GF-D8 (cell line): ENCODE data around the gene SLC35B1.
"Not testable (repeated sequence)": the region's sequence is repeated elsewhere in the genome, so short reads cannot be mapped to it uniquely, and the experiment has no call there.

Experiments
- DNase-seq: peaks from one replicate; lab custom pipeline; 2025; lab: John Stamatoyannopoulos, UW

SLC35B1 gene

DNA sequence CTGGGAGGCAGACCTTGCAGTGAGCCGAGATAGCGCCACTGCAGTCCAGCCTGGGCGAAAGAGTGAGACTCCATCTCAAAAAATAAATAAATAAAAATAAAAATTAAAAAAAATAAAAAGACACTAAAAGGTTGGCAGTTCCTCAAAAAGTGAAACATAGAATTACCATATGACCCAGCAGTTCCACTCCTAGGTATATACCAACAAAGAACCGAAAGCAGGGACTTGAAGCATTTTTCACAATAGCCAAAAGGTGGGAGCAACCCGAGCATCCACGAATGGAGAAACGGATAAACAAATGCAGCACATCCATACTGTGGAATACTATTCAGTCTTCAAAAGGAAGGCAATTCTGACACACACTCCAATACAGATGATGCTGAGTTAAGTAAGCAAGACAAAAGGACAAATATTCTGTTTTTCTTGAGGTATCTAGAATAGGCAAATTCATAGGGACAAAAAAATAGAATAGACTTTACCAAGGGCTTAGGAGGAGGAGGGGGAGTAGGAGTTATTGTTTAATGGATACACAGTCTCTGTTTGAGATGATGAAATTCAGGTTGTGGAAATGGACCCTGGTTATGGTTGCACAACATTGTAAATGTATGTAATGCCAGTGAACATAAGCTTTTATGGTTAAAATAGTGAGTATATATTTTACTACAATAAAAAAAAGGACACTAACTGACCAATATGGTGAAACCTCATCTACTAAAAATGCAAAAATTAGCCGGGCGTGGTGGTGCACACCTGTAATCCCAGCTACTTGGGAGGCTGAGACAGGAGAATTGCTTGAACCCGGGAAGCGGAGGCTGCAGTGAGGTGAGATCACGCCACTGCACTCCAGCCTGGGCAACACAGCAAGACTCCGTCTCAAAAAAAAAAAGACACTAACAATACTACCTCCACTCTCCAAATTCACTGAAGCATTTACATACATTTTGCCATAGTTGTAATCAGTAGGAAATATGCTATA, 27.0 kb upstream of the SLC35B1 start:
- DNase-seq = no peak

GRCh38 chr17:49731435-49731831, 23.7 kb upstream of the SLC35B1 start:
- DNase-seq = no peak

DNA sequence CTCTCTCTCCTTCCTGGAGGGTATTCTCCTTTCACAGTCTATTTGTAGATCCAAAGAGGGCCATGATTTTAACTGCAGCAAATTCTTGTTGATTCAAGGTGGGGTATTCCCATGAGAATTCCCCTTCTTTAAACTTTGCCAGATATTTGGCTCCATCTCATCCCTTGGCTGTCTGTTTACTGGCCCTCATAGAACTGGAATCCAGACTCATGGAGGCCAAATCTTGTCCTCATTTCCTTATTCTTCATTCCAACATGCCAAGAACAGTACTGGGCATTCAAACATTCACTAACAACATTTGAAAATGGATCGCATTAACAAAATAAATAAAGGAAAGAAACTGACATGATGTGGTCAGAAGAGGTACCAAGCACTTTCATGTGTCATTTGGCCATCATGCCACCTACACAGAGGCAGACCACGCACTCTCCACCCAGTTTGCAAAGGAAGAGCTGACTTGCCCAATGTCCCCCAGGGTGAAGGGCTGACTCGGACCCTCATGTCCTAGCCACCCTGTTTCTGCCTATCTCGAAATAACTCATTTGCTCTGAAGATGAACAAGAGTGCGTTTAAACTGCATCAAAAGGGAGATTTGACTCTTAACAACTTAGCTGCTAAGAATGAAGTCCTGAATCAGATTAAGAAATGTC, 23.1 kb upstream of the SLC35B1 start:
- DNase-seq = no peak

DNA sequence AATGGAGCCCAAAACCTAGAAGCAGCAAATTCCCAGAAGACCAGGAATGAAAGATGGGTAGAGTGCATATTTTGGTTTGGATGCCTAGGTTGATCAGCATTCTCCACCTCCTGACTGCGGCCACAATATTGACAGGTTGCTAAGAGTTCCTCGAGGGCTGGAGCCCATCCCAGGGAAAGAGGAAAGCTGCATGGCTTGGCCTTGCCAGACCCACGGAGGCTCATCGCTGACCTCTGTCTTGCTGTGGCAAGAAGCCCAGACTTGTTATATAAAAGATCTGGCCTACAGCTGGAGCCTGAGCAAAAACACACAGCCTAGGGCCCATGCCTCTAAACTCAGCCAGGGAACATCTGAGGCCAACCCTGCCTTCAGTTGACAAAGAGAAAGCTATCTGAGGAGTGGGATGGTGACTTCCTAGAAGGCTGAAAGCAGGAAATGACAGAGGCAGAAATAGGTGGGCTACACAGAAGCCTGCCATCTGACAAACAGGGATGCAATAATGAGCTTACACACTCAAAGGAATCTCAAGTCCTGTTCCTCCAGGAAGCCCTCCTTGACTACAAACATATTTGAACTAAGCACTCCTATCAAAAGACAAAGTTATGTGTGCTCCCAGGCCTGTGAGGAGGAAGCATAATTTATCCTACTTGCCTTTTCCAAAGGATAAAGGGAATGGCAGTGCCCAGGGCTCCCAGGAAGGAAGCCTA, 22.5 kb upstream of the SLC35B1 start:
- no peak for DNase-seq

DNA sequence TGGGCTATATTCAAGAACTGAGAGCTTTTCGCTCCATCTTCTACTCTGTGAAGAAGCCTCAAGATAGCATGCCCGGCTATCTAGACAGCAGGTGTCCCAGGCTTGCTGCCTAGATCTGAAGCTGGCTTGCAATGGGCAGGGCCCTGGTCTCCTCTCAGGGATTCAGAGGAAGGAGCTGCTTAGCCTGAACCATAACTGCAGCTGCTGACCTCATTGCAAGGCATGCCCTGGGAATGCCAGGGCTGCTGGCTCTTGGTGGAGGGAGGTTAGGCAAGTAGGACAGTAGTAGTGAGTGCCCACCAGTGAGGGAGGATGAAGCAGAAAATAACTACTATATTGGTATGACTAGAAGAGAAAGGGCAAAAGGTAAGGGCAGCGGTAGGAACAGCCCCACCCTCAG, 21.3 kb upstream of the SLC35B1 start:
- no peak for DNase-seq

GRCh38 chr17:49728425-49728824, 20.7 kb upstream of the SLC35B1 start:
- DNase-seq = no peak

DNA sequence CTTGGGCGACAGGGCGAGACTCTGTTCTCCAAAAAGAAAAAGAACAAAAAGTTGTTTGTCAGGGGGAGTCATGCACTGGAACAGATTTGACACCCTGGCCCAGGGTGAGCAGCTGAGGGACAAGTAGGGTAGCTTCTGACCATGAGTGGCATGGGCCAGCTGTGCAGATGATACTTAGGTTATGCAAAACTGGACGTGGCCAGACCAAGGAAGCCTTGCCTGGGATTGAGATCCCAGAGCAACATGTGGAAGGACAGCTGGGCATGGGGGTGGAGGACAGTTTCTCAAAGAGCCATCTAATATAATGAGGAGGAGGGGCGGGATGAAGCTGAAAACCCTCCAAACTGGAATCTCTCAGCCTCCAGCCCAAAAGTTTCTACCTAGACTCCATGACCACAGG, 19.6 kb upstream of the SLC35B1 start:
- no peak for DNase-seq

- no peak for DNase-seq
Measured at GRCh38 chr17:49725452-49726130, 17.8 kb upstream of the SLC35B1 start.

DNA sequence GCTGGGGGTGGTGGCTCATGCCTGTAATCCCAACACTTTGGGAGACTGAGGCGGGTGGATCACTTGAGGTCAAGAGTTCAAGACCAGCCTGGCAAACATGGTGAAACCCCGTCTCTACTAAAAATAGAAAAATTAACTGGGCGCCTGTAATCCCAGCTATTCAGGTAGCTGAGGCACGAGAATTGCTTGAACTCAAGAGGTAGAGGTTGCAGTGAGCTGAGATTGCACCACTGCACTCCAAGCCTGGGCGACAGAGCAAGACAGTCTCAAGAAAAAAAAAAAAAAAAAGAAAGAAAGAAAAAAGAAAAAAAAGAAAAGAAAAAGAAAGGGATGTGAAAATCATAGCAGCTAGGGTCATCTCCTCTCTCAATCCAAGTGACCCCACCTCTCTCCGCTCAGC, 16.8 kb upstream of the SLC35B1 start:
- not testable (repeated sequence) for DNase-seq

DNA sequence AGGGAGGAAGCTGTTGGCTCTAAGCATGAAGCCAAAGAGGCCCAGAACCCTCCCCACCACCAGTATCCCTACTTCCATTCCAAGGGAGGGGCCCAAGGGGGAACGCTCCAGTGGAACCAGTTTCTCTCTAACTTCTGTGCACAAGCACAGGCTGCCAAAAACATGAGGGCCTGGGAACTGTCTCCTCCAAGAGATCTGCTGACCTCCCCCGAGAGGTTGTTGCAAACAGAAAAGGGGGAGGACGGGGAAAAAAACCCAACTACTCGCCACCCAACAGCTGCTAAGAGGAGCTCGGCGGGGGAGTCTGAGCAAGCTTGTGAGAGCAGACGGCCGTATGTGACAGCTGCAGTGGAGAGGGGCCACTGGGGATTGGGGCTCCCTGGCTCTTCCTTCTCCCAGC, 15.7 kb upstream of the SLC35B1 start:
- DNase-seq = no peak

DNA sequence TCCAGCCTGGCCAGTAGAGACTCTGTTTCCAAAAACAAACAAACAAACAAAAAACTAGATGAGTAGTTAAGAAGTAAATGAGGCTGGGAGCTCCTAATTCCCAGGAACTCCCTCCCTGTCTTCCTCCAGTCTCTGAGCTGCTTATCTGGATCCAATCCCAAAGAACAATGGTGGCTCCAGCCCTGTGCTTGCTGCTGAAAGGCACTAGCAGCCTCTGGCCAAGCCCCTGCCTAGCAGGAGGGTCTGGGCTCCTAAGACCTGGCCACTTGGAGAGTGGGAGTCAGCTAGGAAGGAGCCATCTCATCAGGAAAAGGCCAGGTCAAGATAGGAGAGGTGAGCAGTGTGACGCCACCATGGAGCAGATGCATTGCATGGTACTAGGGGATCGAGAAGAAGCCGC, 14.3 kb upstream of the SLC35B1 start:
- no peak for DNase-seq

GRCh38 chr17:49717371-49717861, 9.7 kb upstream of the SLC35B1 start:
- DNase-seq = no peak

GRCh38 chr17:49716668-49717364, 9.1 kb upstream of the SLC35B1 start:
- DNase-seq = no peak

GRCh38 chr17:49715717-49716279, 8.0 kb upstream of the SLC35B1 start:
- DNase-seq = no peak

GRCh38 chr17:49715216-49715615, 7.5 kb upstream of the SLC35B1 start:
- DNase-seq = no peak

DNA sequence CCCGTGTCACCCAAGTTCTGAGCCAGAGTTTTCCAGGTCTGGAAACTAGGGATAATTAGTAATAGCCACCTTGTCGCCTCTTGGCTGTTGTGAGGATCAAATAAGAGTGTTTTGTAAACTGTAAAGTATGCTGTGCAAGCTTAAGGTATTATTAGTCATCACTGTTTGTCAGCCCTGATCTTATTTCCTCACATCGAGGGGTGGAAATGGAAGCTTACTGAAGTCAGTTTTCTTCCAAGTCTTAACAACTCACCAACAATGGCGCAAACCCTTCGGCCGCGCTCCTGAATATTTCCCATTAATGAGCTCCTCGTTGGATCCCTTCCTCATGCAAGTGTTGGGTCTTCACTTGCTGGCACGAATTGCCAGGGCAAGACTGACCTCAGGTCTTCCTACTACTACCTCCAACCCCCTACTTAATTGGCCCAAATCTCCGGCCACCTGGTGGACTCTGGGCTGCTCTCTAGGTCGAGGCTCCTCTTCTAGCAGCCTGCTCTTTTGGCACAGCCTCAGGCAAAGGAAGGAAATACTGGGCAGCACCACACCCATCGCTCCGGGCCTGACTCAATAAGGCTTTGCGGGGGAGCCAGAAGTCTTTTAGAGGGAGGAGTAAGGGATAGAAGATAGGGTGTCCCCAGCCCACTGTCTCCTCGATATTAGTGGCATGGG, 885 bp upstream of the SLC35B1 start:
- no peak for DNase-seq

GRCh38 chr17:49707246-49707607, 537 bp downstream of the SLC35B1 start:
- no peak for DNase-seq

GRCh38 chr17:49705254-49705653, 2.5 kb downstream of the SLC35B1 start:
- DNase-seq = no peak

DNA sequence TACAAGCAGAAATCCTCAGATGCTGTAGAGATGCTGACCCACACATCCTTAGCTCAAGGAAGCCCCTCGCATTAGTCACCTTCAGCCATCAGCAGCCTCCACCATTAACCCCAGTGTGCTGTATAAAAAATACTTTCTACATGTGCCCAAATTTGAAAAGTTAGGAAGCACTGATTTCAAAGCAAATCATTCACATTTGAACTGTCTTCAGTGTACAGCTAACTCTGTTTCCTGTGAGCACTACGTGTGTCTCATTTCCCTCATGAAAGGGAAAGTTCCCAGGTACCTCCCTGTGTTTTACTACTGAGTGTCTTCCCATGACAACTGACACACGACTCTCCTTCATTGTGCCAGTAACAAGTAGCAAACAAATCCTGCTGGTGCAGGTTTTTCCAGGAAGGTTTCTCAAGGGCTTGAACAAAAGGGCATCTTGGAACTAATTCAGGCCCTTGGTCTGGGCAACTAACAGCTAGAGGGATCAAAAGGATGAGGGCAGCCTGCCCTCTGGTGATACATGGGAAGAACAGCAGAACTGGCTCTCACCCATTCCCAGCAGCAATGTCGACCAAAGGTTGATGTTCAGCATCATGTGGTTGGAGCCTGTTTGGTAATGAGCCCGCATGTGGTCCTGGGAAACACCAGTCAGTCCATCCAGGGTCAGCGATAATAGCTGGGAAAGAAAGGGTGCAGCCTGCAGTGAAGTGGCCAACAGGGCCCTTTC, 4.0 kb downstream of the SLC35B1 start:
- DNase-seq = no peak

DNA sequence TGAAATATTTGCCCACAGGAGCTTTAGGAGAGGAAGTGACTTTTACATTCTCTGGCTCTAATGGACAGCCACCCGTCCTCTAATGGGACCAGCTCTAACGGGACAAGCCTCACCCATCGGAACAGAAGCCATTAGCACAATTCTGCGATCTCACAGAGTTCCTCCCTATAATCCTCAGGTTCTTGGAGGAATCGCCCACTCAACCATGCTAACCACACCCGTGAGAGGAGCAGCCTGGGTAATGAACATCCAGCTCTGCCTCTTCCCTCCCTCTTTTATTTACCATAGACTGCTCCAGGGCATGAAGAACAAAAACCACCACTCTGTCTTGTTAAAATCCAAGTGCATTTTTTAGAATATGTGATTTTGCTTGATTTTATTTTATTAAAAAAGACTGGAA, 6.8 kb downstream of the SLC35B1 start:
- no peak for DNase-seq
